T-cell (primary cell): Measurements from ENCODE around the gene LSAMP. TPM values are rescaled to one million over a fixed set of nuclear protein-coding genes. Genes with fewer than 3 reads are reported as not detected.

Experiments
- ATAC-seq, 4 experiments: fragments of 200-7000 bp in 3 of 4; fragments of 150-1000 bp in 1 of 4; cut with Tn5 transposase; replicated peaks in 1 of 4; 1 replicate in 3 of 4; 2 replicates in 1 of 4; pipeline ENCODE4 v1.10.0; 2021; ENCODE audit warnings: moderate library complexity in 3 of 4, mild to moderate bottlenecking in 2 of 4, moderate number of reproducible peaks in 1 of 4
- CTCF ChIA-PET, 2 donors: fragments of 300-600 bp; sonication (Branson Sonifier 250); formaldehyde crosslinking; loops; one replicate each; lab custom pipeline; 2022; ENCODE audit warnings: antibody characterized with exemption in 2 of 2; lab: Charles Lee
- POLR2A ChIA-PET, 2 donors: fragments of 300-600 bp; sonication (Branson Sonifier 250); formaldehyde crosslinking; loops; one replicate each; lab custom pipeline; 2022; ENCODE audit warnings: antibody characterized with exemption in 2 of 2; lab: Charles Lee
- DNase-seq, 35 experiments: peaks; one replicate each; pipeline versions ENCODE4 v3.0.0 to v3.0.0-alpha.2; 2013 to 2023
- H3K27ac ChIP-seq: one replicate; pipeline ENCODE4 v1.5.1; 2013; ENCODE audit warnings: low read length
- H3K27me3 ChIP-seq, 2 experiments: replicated peaks in 1 of 2; 1 replicate in 1 of 2; 2 replicates in 1 of 2; pipeline versions ENCODE4 v1.6.1 to v1.7.0; 2013; ENCODE audit warnings: low read length in 1 of 2, mixed read lengths in 1 of 2; ENCODE audit not compliant: control insufficient read depth in 2 of 2, insufficient read depth in 2 of 2; ENCODE audit errors: extremely low read depth in 1 of 2
- H3K36me3 ChIP-seq, 2 donors: 1 replicate in 1 of 2; 2 replicates in 1 of 2; pipeline versions ENCODE4 v1.6.1 to v1.7.0; 2013; ENCODE audit warnings: low read length in 1 of 2; ENCODE audit not compliant: control insufficient read depth in 2 of 2, insufficient read depth in 1 of 2; ENCODE audit errors: extremely low read depth in 1 of 2
- H3K4me1 ChIP-seq, 2 experiments: 1 replicate in 1 of 2; 2 replicates in 1 of 2; pipeline versions ENCODE4 v1.6.1 to v1.7.0; 2013; ENCODE audit warnings: low read length in 2 of 2, mixed read lengths in 1 of 2; ENCODE audit not compliant: insufficient read depth in 2 of 2, control insufficient read depth in 1 of 2; ENCODE audit errors: extremely low read depth in 1 of 2
- H3K4me3 ChIP-seq, 2 donors: 1 replicate in 1 of 2; 2 replicates in 1 of 2; pipeline versions ENCODE4 v1.5.1 to v1.7.0; 2013; ENCODE audit warnings: mild to moderate bottlenecking in 2 of 2, low read length in 1 of 2, moderate library complexity in 1 of 2; ENCODE audit not compliant: control insufficient read depth in 1 of 2; ENCODE audit errors: extremely low read depth in 1 of 2
- H3K9me3 ChIP-seq: 2 replicates; pipeline ENCODE4 v1.7.0; 2013
- H3K27ac Mint-ChIP-seq, 2 donors: one replicate each; pipeline ENCODE4 v1.8.0; 2020 to 2021; ENCODE audit warnings: mild to moderate bottlenecking in 2 of 2, mixed read lengths in 2 of 2
- H3K27me3 Mint-ChIP-seq, 2 donors: one replicate each; pipeline ENCODE4 v1.8.0; 2021 to 2022; ENCODE audit warnings: mixed read lengths in 2 of 2
- H3K36me3 Mint-ChIP-seq: one replicate; pipeline ENCODE4 v1.8.0; 2021; ENCODE audit warnings: mixed read lengths
- H3K4me1 Mint-ChIP-seq, 3 donors: one replicate each; pipeline ENCODE4 v1.8.0; 2020 to 2022; ENCODE audit warnings: mixed read lengths in 3 of 3, mild to moderate bottlenecking in 1 of 3
- H3K4me3 Mint-ChIP-seq, 3 donors: one replicate each; pipeline ENCODE4 v1.8.0; 2020 to 2022; ENCODE audit warnings: mild to moderate bottlenecking in 3 of 3, mixed read lengths in 3 of 3, moderate library complexity in 3 of 3
- H3K9me3 Mint-ChIP-seq, 3 donors: one replicate each; pipeline ENCODE4 v1.8.0; 2020 to 2022; ENCODE audit warnings: mixed read lengths in 3 of 3
- WGBS: methylation state at CpG from one replicate; pipeline ENCODE4 v1.1.5; 2013; ENCODE audit warnings: missing lambda C conversion rate; ENCODE audit not compliant: insufficient coverage; 5-methylcytosine and 5-hydroxymethylcytosine counted together
- total RNA-seq, 35 experiments: library from RNA in 6 of 35; stranded (reverse) in 6 of 35; fragments of 120-200 nt in 1 of 35; gene quantifications; one replicate each; pipeline versions ENCODE4 v1.2.1 to v1.2.4 and lab custom pipeline; 2013 to 2026

The LSAMP gene
- total RNA-seq, 5 donors from 2014 or later (not counting 1 experiment from before 2014, with no cell fraction given), result 0.03 to 0.28 (median 0.06) TPM; not detected in 2

DNA sequence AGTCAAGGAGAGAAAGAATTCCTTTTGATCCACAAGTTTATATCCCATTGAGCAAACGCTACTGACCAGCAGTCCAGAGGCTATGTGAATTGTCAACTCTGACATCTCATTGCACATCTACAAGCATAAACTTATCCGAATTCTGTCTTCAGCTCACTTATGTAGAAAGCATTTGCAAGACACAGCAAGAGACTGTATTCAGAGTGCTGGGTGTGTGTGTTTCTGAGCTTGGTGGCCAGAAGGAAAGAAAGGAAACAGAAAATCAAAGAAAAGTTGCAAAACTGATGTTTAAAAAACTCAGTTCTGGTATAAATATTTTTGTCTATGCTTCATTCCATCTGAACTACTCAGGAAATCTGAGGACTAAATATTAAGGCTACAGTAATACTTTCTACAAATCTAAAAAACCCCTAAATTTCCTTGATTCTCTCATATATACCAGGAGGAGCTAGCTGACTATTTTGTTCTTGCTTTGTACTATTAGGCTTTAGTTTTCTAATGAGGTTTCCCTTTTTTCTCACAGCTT, 45.5 kb downstream of the LSAMP start:
- no CpG with 5 or more reads among the region's 2 CpGs for WGBS
- no peaks in the 10 kb centered on the region for H3K27me3 Mint-ChIP-seq

DNA sequence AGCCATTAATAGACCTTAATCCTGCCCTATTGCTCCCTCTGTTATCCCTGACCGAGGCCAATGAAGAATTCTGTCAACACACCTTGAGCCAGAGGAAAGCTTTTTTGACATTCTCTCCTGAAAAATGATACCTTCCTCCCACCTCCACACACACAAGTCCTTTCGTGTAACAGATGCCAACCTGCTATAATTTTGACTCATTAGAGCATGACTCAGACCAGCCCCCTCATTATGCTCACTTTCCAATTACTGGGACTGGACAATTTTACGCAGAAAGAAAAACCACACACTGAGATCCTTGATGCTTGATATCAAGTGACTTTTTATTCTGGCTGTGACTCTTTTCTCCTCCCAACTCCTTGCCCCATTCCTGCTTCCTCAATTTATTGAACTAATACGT, 50.9 kb downstream of the LSAMP start:
- no peaks in the 10 kb centered on the region for H3K4me1 Mint-ChIP-seq
- DNase-seq (no peak), ATAC-seq (no peak)
- H3K27ac ChIP-seq, result no peak overlapping the region
- no peak overlapping the region for H3K4me3 Mint-ChIP-seq
- H3K4me1 ChIP-seq, result no peaks in the 10 kb centered on the region
- WGBS, result 60% methylated on average over 3 of the region's 4 CpGs
- peaks cover 2% of the 10 kb centered on the region for H3K9me3 ChIP-seq
- H3K36me3 Mint-ChIP-seq, result no peaks in the 10 kb centered on the region
- POLR2A ChIA-PET, result no interaction called here
- H3K4me3 ChIP-seq, result no peak overlapping the region
- H3K27me3 Mint-ChIP-seq, result no peaks in the 10 kb centered on the region
- peaks cover 0 to 14% (median 0%) of the 10 kb centered on the region in 3 donors for H3K9me3 Mint-ChIP-seq
- H3K27ac Mint-ChIP-seq, result no peak overlapping the region
- CTCF ChIA-PET, result no interaction called here
- H3K27me3 ChIP-seq, result no peaks in the 10 kb centered on the region
- no peaks in the 10 kb centered on the region for H3K36me3 ChIP-seq

More for the DNA sequence above, 45.5 kb downstream of the LSAMP start:
- POLR2A ChIA-PET, result no interaction called here
- Histone ChIP-seq H3K36me3 (no peaks in the 10 kb centered on the region), H3K4me3 (no peak overlapping the region), H3K4me1 (no peaks in the 10 kb centered on the region), H3K27ac (no peak overlapping the region), H3K27me3 (no peaks in the 10 kb centered on the region), H3K9me3 (peaks cover 2% of the 10 kb centered on the region)
- no peak for ATAC-seq
- H3K4me3 Mint-ChIP-seq, result no peak overlapping the region
- no peak for DNase-seq
- H3K36me3 Mint-ChIP-seq, result no peaks in the 10 kb centered on the region
- H3K9me3 Mint-ChIP-seq, result peaks cover 0 to 14% (median 0%) of the 10 kb centered on the region in 3 donors
- CTCF ChIA-PET, result no interaction called here
- H3K27ac Mint-ChIP-seq, result no peak overlapping the region
- no peaks in the 10 kb centered on the region for H3K4me1 Mint-ChIP-seq

DNA sequence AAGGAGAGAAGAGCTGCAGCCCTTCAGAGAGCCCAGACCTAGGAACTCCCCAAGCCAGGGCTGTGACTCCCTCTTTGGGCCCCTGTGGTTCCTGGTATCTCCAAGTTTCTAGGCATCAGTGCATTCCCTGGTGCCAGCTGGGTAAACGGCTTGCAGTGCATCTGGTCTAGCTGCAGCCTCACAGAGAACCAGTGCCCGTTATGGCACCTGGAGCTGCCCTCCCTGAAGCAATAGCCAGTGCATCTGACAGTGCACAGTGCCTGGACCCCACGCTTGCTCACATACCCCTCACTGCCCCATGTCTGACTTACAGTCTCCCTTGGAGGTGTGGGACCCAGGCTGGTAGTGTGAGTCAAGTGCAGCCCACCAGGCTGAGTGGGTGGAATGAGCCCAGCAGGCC, 52.1 kb downstream of the LSAMP start:
- no peak overlapping the region for H3K27ac Mint-ChIP-seq
- H3K27me3 Mint-ChIP-seq, result no peaks in the 10 kb centered on the region

DNA sequence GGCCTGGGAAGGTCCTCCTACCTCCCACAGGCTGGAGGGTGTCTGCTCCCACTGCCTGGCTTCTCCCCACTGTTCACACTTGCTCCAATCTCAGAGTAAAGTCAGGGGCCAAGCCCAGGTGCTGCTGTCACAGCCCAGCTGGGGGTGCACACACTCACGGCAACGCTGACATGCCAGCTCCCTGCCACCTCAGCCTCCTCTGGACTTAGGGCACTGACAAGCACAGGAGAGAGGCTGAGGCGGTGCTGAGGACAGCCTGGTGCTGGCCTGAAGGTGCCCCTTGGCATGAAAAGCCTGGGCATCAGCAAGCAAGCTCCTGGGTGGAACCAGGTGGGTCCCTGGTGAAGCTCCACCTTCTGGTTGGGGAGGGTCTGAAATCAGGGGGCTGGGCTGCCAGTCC, 53.0 kb downstream of the LSAMP start:
- whole genome bisulfite sequencing, result 86% methylated on average over 3 of the region's 3 CpGs
- H3K27me3 ChIP-seq, result no peaks in the 10 kb centered on the region
- Mint-ChIP-seq H3K27me3 (no peaks in the 10 kb centered on the region), H3K27ac (no peak overlapping the region), H3K4me3 (no peak overlapping the region), H3K4me1 (no peaks in the 10 kb centered on the region), H3K9me3 (peaks cover 0 to 8% (median 0%) of the 10 kb centered on the region in 3 donors), H3K36me3 (no peaks in the 10 kb centered on the region)
- no peak overlapping the region for H3K27ac ChIP-seq
- ATAC-seq (no peak), DNase-seq (no peak)
- peaks cover 2% of the 10 kb centered on the region for H3K9me3 ChIP-seq
- ChIA-PET POLR2A (no interaction called here), CTCF (no interaction called here)
- no peaks in the 10 kb centered on the region for H3K4me1 ChIP-seq
- no peak overlapping the region for H3K4me3 ChIP-seq
- H3K36me3 ChIP-seq, result no peaks in the 10 kb centered on the region

More for the DNA sequence above, 52.1 kb downstream of the LSAMP start:
- H3K9me3 Mint-ChIP-seq, result peaks cover 0 to 8% (median 0%) of the 10 kb centered on the region in 3 donors
- no peaks in the 10 kb centered on the region for H3K27me3 ChIP-seq
- CTCF ChIA-PET, result no interaction called here
- H3K36me3 Mint-ChIP-seq, result no peaks in the 10 kb centered on the region
- peaks cover 2% of the 10 kb centered on the region for H3K9me3 ChIP-seq
- no peaks in the 10 kb centered on the region for H3K4me1 Mint-ChIP-seq
- 93% methylated on average over 2 of the region's 3 CpGs for WGBS
- no peak overlapping the region for H3K27ac ChIP-seq
- no peak overlapping the region for H3K4me3 Mint-ChIP-seq
- DNase-seq, result no peak
- H3K4me1 ChIP-seq, result no peaks in the 10 kb centered on the region
- no peak overlapping the region for H3K4me3 ChIP-seq
- POLR2A ChIA-PET, result no interaction called here
- no peak for ATAC-seq
- no peaks in the 10 kb centered on the region for H3K36me3 ChIP-seq

DNA sequence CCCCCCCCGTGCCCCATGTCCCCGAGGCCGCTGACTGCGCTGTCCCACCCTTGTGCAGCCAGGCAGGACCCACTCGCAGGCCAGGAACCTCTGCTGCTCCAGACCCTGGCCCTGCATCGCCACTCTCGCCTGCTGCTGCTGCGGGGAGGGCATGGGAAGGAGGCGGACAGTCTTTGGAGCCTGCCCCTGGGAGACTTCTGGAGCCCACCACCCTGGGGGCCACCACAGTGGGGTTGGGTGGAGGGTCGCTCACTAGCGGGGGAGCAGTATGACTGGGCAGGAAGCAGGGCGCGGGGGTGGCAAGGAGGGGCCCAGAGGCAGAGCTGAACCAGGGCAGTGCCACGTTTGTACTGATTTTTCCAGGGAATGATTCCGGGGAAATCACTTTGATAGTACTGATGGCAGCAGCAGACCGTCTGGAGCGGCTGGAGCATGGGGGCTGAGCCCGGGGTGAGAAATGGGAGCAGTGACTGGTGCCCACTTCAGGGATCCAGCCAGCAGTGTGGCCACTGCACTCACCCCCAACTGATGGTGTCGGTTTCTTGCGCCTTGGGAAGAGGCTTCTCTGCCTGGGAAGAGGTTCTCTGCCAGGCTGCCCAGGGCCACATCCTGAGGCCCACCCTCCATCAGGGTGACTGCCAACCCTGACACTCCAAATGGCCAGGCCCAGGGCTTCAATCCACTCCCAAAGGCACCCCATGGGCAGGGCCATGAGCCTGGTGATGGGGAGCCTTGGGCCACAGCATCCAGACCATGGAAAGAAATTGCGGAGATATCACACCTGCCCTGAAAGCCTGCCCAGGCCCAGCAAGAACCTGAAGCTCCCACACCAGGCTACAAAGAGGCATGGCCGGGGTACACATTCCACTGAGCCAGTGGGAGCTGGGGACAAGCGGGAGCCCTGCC, 53.7 kb downstream of the LSAMP start:
- Histone ChIP-seq H3K9me3 (no peaks in the 10 kb centered on the region), H3K27me3 (no peaks in the 10 kb centered on the region), H3K27ac (no peak overlapping the region), H3K36me3 (no peaks in the 10 kb centered on the region), H3K4me3 (no peak overlapping the region), H3K4me1 (no peaks in the 10 kb centered on the region)
- ChIA-PET CTCF (no interaction called here), POLR2A (interaction anchor here in 1 of 2 donors (0.5 kb wide), 1 partner anchor 38 kb away, joined by 3 read pairs; no protein-coding TSS in a partner anchor)
- peak in 1 of 4 experiments; percentile 6 for ATAC-seq
- Mint-ChIP-seq H3K36me3 (no peaks in the 10 kb centered on the region), H3K27ac (no peak overlapping the region), H3K4me3 (no peak overlapping the region), H3K27me3 (no peaks in the 10 kb centered on the region), H3K9me3 (peaks cover 0 to 4% (median 0%) of the 10 kb centered on the region in 3 donors), H3K4me1 (no peaks in the 10 kb centered on the region)
- 91% methylated on average over 20 of the region's 23 CpGs for WGBS
- DNase-seq, result no peak

DNA sequence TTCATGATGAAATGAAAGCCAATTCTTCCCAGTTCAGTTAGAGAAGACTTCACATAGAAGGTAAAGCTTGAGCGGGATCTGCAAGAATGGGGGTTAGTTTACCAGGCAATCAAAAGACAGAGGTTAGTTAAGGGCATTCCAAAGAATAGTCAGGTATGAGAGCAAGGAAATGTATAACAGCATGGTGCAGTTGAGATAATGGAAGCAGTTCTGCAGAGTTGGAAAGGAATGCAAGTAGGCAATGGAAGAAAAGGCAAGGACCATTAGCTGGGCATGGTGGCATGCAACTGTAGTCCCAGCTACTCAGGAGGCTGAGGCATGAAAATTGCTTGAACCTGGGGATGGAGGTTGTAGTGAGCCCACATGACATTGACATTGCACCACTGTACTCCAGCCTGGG, 55.0 kb downstream of the LSAMP start:
- no peaks in the 10 kb centered on the region for H3K4me1 Mint-ChIP-seq
- Histone ChIP-seq H3K4me3 (no peak overlapping the region), H3K36me3 (no peaks in the 10 kb centered on the region), H3K4me1 (no peaks in the 10 kb centered on the region), H3K27ac (no peak overlapping the region), H3K9me3 (no peaks in the 10 kb centered on the region), H3K27me3 (no peaks in the 10 kb centered on the region)
- POLR2A ChIA-PET, result no interaction called here
- no peak overlapping the region for H3K4me3 Mint-ChIP-seq
- H3K27me3 Mint-ChIP-seq, result no peaks in the 10 kb centered on the region
- ATAC-seq (no peak), DNase-seq (no peak)
- H3K9me3 Mint-ChIP-seq, result no peaks in the 10 kb centered on the region
- H3K27ac Mint-ChIP-seq, result no peak overlapping the region
- no peaks in the 10 kb centered on the region for H3K36me3 Mint-ChIP-seq
- CTCF ChIA-PET, result no interaction called here
- 89% methylated on average over 1 of the region's 1 CpG for WGBS
